Activated T-helper 2 cell treated with anti-CD3 and anti-CD28 coated beads, Interferon-gamma antibody, Interleukin-2, Interleukin-4, amounts not matched to agents 10 μg/mL and 5 μg/mL and 100 μg/mL, durations not matched to agents 14 hours and 24 hours and 36 hours (primary cell): ENCODE data around the gene TRIO. TPM values are rescaled to one million over a fixed set of nuclear protein-coding genes. Genes with fewer than 3 reads are reported as not detected.

Experiments used
- DNase-seq: peaks from one replicate; pipeline ENCODE4 v3.0.0; 2021; ENCODE audit warnings: low spot score
- H3K27ac Mint-ChIP-seq: one replicate; pipeline ENCODE4 v1.8.0; 2021; ENCODE audit warnings: mixed read lengths
- H3K27me3 Mint-ChIP-seq: one replicate; pipeline ENCODE4 v1.8.0; 2021; ENCODE audit warnings: low read depth, mixed read lengths
- H3K36me3 Mint-ChIP-seq: one replicate; pipeline ENCODE4 v1.8.0; 2021; ENCODE audit warnings: low read depth, mixed read lengths
- H3K4me1 Mint-ChIP-seq: one replicate; pipeline ENCODE4 v1.8.0; 2021; ENCODE audit warnings: low read depth, mixed read lengths
- H3K4me3 Mint-ChIP-seq: one replicate; pipeline ENCODE4 v1.8.0; 2021; ENCODE audit warnings: low read depth, mild to moderate bottlenecking, moderate library complexity, mixed read lengths
- H3K9me3 Mint-ChIP-seq: one replicate; pipeline ENCODE4 v1.8.0; 2021; ENCODE audit warnings: mixed read lengths
- intact Hi-C: fragments of 100-400 bp; cut with micrococcal nuclease; formaldehyde crosslinking; loops from one replicate; pipeline ENCODE4 v1.15.1; 2023
- total RNA-seq: library from RNA; stranded (reverse); gene quantifications from 2 replicates; pipeline ENCODE4 v1.2.3, GENCODE V29; 2022

Gene TRIO
- total RNA-seq, 1 donor from 2014 or later: 28.7 TPM

- Mint-ChIP-seq H3K36me3 (no peaks in the 10 kb centered on the region), H3K27ac (no peak overlapping the region), H3K4me3 (no peak overlapping the region), H3K27me3 (peaks cover 4% of the 10 kb centered on the region), H3K4me1 (peaks cover 2% of the 10 kb centered on the region), H3K9me3 (no peaks in the 10 kb centered on the region)
- DNase-seq: no peak
- intact Hi-C loops: no loop called here
Measured at GRCh38 chr5:14228219-14228618, 85.1 kb downstream of the TRIO start.

DNA sequence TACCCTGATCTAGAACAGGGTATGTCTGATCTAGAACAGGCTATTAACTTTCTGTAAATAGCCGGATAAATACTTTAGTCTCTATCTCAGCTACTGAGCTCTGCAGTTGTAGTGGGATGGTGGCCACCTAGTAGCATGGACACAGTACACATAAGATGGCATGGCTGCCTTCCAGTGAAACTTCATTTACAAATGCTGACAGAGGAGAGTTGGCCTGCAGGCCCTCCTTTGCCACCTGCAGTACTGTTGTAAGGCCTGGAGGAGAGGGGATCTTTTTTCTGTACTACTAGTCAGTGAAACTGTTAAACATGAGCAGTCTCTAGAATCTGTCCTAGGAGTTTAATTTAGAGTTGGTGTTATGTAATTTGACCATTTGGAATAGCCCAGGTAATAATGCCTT is 86.0 kb downstream of the TRIO start:
- peaks cover 5% of the 10 kb centered on the region for H3K27me3 Mint-ChIP-seq
- H3K9me3 Mint-ChIP-seq: no peaks in the 10 kb centered on the region
- no peak for DNase-seq
- H3K4me1 Mint-ChIP-seq: no peaks in the 10 kb centered on the region
- H3K36me3 Mint-ChIP-seq: no peaks in the 10 kb centered on the region
- intact Hi-C loops: no loop called here
- no peak overlapping the region for H3K27ac Mint-ChIP-seq
- no peak overlapping the region for H3K4me3 Mint-ChIP-seq

- DNase-seq: no peak
- Mint-ChIP-seq H3K4me1 (no peaks in the 10 kb centered on the region), H3K9me3 (no peaks in the 10 kb centered on the region), H3K4me3 (no peak overlapping the region), H3K27me3 (peaks cover 6% of the 10 kb centered on the region), H3K27ac (no peak overlapping the region), H3K36me3 (no peaks in the 10 kb centered on the region)
- intact Hi-C loops: no loop called here
Measured at GRCh38 chr5:14229734-14230133, 86.6 kb downstream of the TRIO start.

DNA sequence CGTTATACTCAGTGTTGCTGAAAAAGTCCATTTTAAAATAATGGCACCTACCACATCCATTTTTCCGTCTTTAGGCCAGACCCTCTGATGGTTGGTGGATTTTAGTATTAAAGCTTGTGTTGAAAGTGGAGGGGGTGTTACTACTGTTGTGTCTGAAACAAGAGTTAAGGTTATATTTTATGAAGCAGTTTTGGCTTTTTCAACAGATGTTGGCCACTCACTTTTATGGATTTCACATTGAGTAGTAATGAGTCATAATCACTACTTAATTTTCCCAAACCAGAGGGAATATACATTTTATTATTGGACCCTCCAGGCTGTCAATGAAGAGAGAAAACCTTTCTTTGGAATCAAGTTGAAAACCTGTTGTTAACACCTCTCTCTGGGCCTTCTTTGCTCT is 88.0 kb downstream of the TRIO start:
- Mint-ChIP-seq H3K27me3 (peaks cover 9% of the 10 kb centered on the region), H3K27ac (no peak overlapping the region), H3K4me1 (no peaks in the 10 kb centered on the region), H3K4me3 (no peak overlapping the region), H3K9me3 (no peaks in the 10 kb centered on the region), H3K36me3 (no peaks in the 10 kb centered on the region)
- no peak for DNase-seq
- intact Hi-C loops: no loop called here

DNA sequence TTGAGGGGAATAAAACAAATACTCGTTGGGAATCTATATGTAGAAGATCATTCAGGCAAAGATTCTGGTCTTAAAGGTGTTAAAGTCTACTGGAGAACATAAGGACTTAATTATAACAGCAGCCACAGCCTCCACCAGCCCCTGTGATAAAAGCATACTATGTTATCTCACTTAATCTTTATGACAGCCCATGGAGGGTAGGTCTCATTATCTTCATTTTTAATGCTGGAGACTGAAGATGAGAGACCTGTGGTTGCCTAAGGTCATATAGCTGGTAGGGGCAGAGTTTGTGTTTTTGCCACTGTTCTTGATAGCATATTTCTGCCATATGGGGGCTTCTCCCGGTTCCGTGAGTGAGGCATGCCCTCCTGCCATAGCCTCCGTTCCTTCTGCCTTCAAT is 88.7 kb downstream of the TRIO start:
- Mint-ChIP-seq H3K4me1 (no peaks in the 10 kb centered on the region), H3K27ac (no peak overlapping the region), H3K4me3 (no peak overlapping the region), H3K36me3 (no peaks in the 10 kb centered on the region), H3K27me3 (peaks cover 9% of the 10 kb centered on the region), H3K9me3 (no peaks in the 10 kb centered on the region)
- intact Hi-C loops: no loop called here
- no peak for DNase-seq

GRCh38 chr5:14234204-14234603 is 91.1 kb downstream of the TRIO start:
- no peak for DNase-seq
- peaks cover 11% of the 10 kb centered on the region for H3K27me3 Mint-ChIP-seq
- H3K27ac Mint-ChIP-seq: no peak overlapping the region
- no peak overlapping the region for H3K4me3 Mint-ChIP-seq
- no peaks in the 10 kb centered on the region for H3K36me3 Mint-ChIP-seq
- H3K4me1 Mint-ChIP-seq: no peaks in the 10 kb centered on the region
- no peaks in the 10 kb centered on the region for H3K9me3 Mint-ChIP-seq
- intact Hi-C loops: no loop called here

GRCh38 chr5:14235872-14236271 is 92.7 kb downstream of the TRIO start:
- no peak for DNase-seq
- H3K4me1 Mint-ChIP-seq: no peaks in the 10 kb centered on the region
- no peak overlapping the region for H3K4me3 Mint-ChIP-seq
- H3K36me3 Mint-ChIP-seq: no peaks in the 10 kb centered on the region
- no peak overlapping the region for H3K27ac Mint-ChIP-seq
- H3K27me3 Mint-ChIP-seq: peaks cover 11% of the 10 kb centered on the region
- H3K9me3 Mint-ChIP-seq: no peaks in the 10 kb centered on the region
- intact Hi-C loops: no loop called here

DNA sequence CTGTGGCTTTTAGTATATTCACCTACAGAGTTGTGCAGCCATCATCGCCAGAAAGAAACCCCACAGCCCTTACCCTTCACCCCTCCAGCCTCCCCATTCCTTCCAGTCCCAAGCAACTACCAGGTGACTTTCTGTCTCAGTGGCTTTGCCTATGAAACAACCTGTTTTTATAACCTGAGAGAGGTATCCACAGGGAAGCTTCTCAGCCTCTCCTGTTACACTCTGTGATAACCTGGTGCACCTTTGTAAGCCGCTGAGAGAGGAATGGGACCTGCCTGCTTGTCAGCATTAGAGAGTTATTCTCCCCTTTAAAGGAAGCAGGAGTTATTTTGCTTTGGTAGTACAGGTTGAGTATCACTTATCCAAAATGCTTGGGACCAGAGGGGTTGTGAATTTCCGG is 93.6 kb downstream of the TRIO start:
- H3K9me3 Mint-ChIP-seq: no peaks in the 10 kb centered on the region
- no peak overlapping the region for H3K27ac Mint-ChIP-seq
- H3K4me3 Mint-ChIP-seq: no peak overlapping the region

DNA sequence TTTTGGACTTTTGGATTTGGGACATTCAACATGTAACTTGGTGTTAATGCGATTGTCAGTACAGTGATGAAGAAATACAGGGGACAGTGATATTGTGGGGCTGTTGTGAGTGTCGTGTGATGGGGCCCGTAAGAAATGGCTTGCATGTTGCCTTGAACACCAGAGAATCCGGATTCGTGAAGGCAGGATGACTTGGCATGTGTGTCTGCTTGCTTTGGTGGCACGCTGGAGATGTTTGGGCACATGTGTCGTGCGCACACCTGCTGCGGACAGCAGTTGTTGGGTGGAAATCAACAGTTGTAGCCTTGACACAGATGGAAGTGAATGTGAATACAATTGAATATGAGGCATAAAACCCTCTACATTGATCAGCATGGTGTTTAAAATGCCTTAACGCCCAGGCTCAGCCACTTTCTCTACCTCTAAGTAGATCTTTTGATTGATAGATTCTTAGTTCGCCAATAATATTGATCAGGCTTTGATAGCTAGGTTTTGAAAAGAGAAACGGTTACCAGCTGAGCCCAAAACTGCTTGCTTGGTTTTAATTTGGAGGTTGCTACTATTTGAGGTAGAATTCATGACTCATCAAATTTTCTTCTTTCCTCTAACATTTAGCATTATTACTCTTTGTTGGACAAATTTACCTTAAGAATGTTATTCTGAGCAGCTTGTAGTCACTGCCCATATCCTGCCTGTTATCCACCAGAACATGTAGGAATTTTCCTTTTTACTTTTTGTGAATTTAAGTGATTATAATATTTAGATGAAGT is 94.4 kb downstream of the TRIO start:
- no peak overlapping the region for H3K27ac Mint-ChIP-seq
- H3K9me3 Mint-ChIP-seq: no peaks in the 10 kb centered on the region
- H3K36me3 Mint-ChIP-seq: no peaks in the 10 kb centered on the region
- no peaks in the 10 kb centered on the region for H3K4me1 Mint-ChIP-seq
- no peak for DNase-seq
- no peak overlapping the region for H3K4me3 Mint-ChIP-seq
- intact Hi-C loops: no loop called here
- peaks cover 13% of the 10 kb centered on the region for H3K27me3 Mint-ChIP-seq

More for the DNA sequence above, 93.6 kb downstream of the TRIO start:
- Mint-ChIP-seq H3K4me1 (no peaks in the 10 kb centered on the region), H3K27me3 (peaks cover 13% of the 10 kb centered on the region), H3K36me3 (no peaks in the 10 kb centered on the region)
- no peak for DNase-seq
- intact Hi-C loops: no loop called here

DNA sequence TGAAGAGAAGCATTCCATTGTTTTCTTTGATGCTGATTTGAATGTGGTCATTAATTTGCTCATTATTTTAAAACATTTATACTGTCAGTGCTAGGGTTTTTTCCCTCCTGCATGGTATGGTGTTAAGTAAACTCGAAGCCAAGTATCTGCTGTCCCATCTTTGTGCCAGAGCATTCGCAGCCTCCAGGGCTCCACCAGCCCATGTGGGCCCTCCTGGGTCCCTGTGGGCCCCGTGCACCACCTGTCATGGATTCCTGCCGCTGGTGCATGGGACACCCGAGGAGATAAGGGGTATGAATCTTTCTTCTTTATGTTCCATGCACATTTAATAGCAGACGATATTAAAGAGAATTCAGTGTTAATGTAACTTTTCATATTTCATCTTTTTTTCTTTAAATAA is 95.1 kb downstream of the TRIO start:
- Mint-ChIP-seq H3K27me3 (peaks cover 13% of the 10 kb centered on the region), H3K4me3 (no peak overlapping the region), H3K27ac (no peak overlapping the region), H3K9me3 (no peaks in the 10 kb centered on the region), H3K4me1 (no peaks in the 10 kb centered on the region), H3K36me3 (no peaks in the 10 kb centered on the region)
- intact Hi-C loops: no loop called here
- DNase-seq: no peak

- Mint-ChIP-seq H3K27ac (no peak overlapping the region), H3K9me3 (no peaks in the 10 kb centered on the region), H3K36me3 (no peaks in the 10 kb centered on the region), H3K27me3 (peaks cover 9% of the 10 kb centered on the region), H3K4me1 (no peaks in the 10 kb centered on the region), H3K4me3 (no peak overlapping the region)
- intact Hi-C loops: no loop called here
- no peak for DNase-seq
Measured at GRCh38 chr5:14239404-14239803, 96.3 kb downstream of the TRIO start.

DNA sequence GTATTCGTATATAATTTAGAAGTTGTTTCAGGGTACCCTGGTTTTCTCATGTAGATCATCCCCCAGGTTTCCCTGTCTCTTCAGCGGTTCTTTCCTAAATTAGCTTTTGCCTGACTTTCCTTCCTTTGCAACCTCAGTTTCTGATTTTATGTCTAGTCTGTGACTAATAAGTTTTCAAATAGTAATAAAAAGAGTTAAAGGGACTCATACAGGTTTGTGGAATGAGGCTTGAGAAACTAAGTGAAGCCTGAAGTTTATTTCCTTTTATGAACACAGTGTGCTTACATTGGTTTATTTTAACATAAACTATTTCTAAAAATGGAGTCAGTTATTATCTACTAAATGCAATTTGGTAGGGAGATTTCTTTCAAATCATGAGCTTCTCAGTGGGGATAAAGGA is 96.8 kb downstream of the TRIO start:
- no peak overlapping the region for H3K27ac Mint-ChIP-seq
- H3K4me3 Mint-ChIP-seq: no peak overlapping the region
- intact Hi-C loops: no loop called here
- no peaks in the 10 kb centered on the region for H3K9me3 Mint-ChIP-seq
- H3K36me3 Mint-ChIP-seq: no peaks in the 10 kb centered on the region
- no peak for DNase-seq
- H3K4me1 Mint-ChIP-seq: no peaks in the 10 kb centered on the region
- H3K27me3 Mint-ChIP-seq: peaks cover 9% of the 10 kb centered on the region

DNA sequence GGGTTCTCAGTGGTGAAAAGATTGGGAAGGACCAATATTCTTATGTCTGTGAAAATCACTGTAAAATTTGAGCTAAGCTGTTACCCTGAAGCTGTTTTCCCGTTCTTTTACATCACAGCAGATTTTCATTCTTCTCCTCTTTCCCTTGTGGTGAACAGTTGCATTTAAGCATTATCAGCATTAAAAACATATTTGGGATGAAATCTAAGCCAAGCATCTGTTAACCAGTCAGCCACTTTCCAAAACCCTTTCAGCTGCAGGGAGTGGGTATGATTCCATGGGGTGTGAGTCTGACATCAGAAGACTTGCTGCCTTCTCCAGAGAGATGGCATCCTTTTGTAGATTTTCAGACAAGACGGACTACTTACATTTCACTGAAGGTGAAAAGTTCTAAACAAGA is 97.2 kb downstream of the TRIO start:
- Mint-ChIP-seq H3K4me1 (peaks cover 2% of the 10 kb centered on the region), H3K27me3 (peaks cover 7% of the 10 kb centered on the region), H3K27ac (no peak overlapping the region), H3K9me3 (no peaks in the 10 kb centered on the region), H3K4me3 (no peak overlapping the region), H3K36me3 (no peaks in the 10 kb centered on the region)
- intact Hi-C loops: no loop called here
- no peak for DNase-seq

GRCh38 chr5:14241141-14241540 is 98.0 kb downstream of the TRIO start:
- intact Hi-C loops: no loop called here
- Mint-ChIP-seq H3K4me1 (peaks cover 2% of the 10 kb centered on the region), H3K9me3 (no peaks in the 10 kb centered on the region), H3K4me3 (no peak overlapping the region), H3K36me3 (no peaks in the 10 kb centered on the region), H3K27me3 (peaks cover 6% of the 10 kb centered on the region), H3K27ac (no peak overlapping the region)
- DNase-seq: no peak
